Endothelial cell of umbilical vein (primary cell): ENCODE data around the gene SLC9A1. TPM values are rescaled to one million over a fixed set of nuclear protein-coding genes. Genes with fewer than 3 reads are reported as not detected.
A peak's percentile ranks its signal among the peaks of the same experiment; 100 is the strongest.

Experiments
- BruUV-seq: library from RNA; stranded (reverse); fragments of 400-500 nt; replicated peaks from 2 replicates; lab custom pipeline; 2021; lab: Mats Ljungman, UMichigan
- CTCF ChIA-PET: fragments of 300-600, 350-600 bp; sonication (Branson Sonifier 250); formaldehyde crosslinking; loops from one replicate; lab custom pipeline; 2021; ENCODE audit warnings: antibody characterized with exemption, inconsistent platforms; lab: Charles Lee
- POLR2A ChIA-PET: fragments of 300-600, 350-600 bp; sonication (Branson Sonifier 250); formaldehyde crosslinking; loops from one replicate; lab custom pipeline; 2021; ENCODE audit warnings: antibody characterized with exemption, inconsistent platforms; lab: Charles Lee
- DNase-seq: peaks from one replicate; pipeline ENCODE4 v3.0.0-alpha.2; 2011; ENCODE audit warnings: low read depth, low spot score
- FAIRE-seq: peaks from 2 replicates; lab custom pipeline; 2011; peaks lifted over from hg19 to GRCh38; lab: Jason Lieb, UNC
- H2AFZ ChIP-seq: 2 replicates; pipeline ENCODE4 v1.6.0; 2012; ENCODE audit warnings: low read depth, low read length, control low read depth, inconsistent platforms
- H3K27ac ChIP-seq: 2 replicates; pipeline ENCODE4 v1.5.1; 2011; ENCODE audit warnings: low read depth, mild to moderate bottlenecking, control low read depth, low read length, moderate library complexity; ENCODE audit not compliant: insufficient read depth
- H3K27me3 ChIP-seq, 2 experiments: 2 replicates each; pipeline versions ENCODE4 v1.6.0 to v1.6.1; 2011; ENCODE audit warnings: low read length in 2 of 2, mixed read lengths in 1 of 2; ENCODE audit not compliant: control insufficient read depth in 2 of 2, insufficient read depth in 2 of 2
- H3K36me3 ChIP-seq, 2 experiments: 2 replicates in 1 of 2; 3 replicates in 1 of 2; pipeline ENCODE4 v1.5.1; 2011; ENCODE audit warnings: low read length in 2 of 2, mild to moderate bottlenecking in 1 of 2, moderate library complexity in 1 of 2; ENCODE audit not compliant: control insufficient read depth in 2 of 2, insufficient read depth in 2 of 2; ENCODE audit errors: extremely low read depth in 1 of 2
- H3K4me1 ChIP-seq: 3 replicates; pipeline ENCODE4 v1.5.1; 2011; ENCODE audit warnings: mild to moderate bottlenecking, low read length; ENCODE audit not compliant: control insufficient read depth, insufficient read depth; ENCODE audit errors: extremely low read depth
- H3K4me2 ChIP-seq: 2 replicates; pipeline ENCODE4 v1.6.1; 2011; ENCODE audit warnings: low read length, control low read depth, mixed read lengths; ENCODE audit not compliant: insufficient read depth
- H3K4me3 ChIP-seq, 3 experiments: fragments of 200-600 bp in 1 of 3; sonication (generic), shearing (Covaris generic) in 1 of 3; replicated peaks in 1 of 3; 2 replicates each; pipeline ENCODE4 v1.5.1; 2011 to 2016; ENCODE audit warnings: control low read depth in 3 of 3, low read length in 3 of 3, mild to moderate bottlenecking in 2 of 3, inconsistent platforms in 1 of 3, low read depth in 1 of 3, moderate library complexity in 1 of 3; ENCODE audit not compliant: insufficient read depth in 1 of 3
- H3K79me2 ChIP-seq: 2 replicates; pipeline ENCODE4 v1.6.0; 2012; ENCODE audit warnings: low read length, inconsistent platforms; ENCODE audit not compliant: control insufficient read depth, insufficient read depth
- H3K9ac ChIP-seq: replicated peaks from 2 replicates; pipeline ENCODE3; 2011; ENCODE audit warnings: low read length, control low read depth; ENCODE audit not compliant: insufficient read depth; ENCODE audit errors: extremely low read depth
- H3K9me1 ChIP-seq: replicated peaks from 3 replicates; pipeline ENCODE4 v1.6.0; 2011; ENCODE audit warnings: mild to moderate bottlenecking, low read length; ENCODE audit not compliant: control insufficient read depth, insufficient read depth; ENCODE audit errors: extremely low read depth
- H3K9me3 ChIP-seq: replicated peaks from 2 replicates; pipeline ENCODE4 v1.5.1; 2012; ENCODE audit warnings: low read length, inconsistent platforms; ENCODE audit not compliant: control insufficient read depth, insufficient read depth
- H4K20me1 ChIP-seq: replicated peaks from 2 replicates; pipeline ENCODE3; 2011; ENCODE audit warnings: mild to moderate bottlenecking, low read length; ENCODE audit not compliant: control insufficient read depth, insufficient read depth; ENCODE audit errors: extremely low read depth
- CTCF ChIP-seq, 2 donors: IDR thresholded peaks; 1 replicate in 1 of 2; 2 replicates in 1 of 2; pipeline ENCODE4 v1.5.1; 2011; ENCODE audit warnings: low read length in 2 of 2, mild to moderate bottlenecking in 2 of 2, moderate library complexity in 2 of 2, control low read depth in 1 of 2, inconsistent platforms in 1 of 2, low read depth in 1 of 2; ENCODE audit not compliant: insufficient read depth in 1 of 2; ENCODE audit errors: extremely low read depth in 1 of 2
- EZH2 ChIP-seq: IDR thresholded peaks from 2 replicates; pipeline ENCODE4 v1.6.1; 2012; ENCODE audit warnings: borderline replicate concordance, low read depth, mild to moderate bottlenecking, moderate library complexity, low read length, inconsistent platforms; ENCODE audit not compliant: severe bottlenecking
- FOS ChIP-seq: IDR thresholded peaks from 2 replicates; pipeline ENCODE4 v1.6.1; 2011; ENCODE audit warnings: mild to moderate bottlenecking, low read length, moderate library complexity, borderline replicate concordance; ENCODE audit not compliant: insufficient read depth
- GATA2 ChIP-seq: IDR thresholded peaks from 2 replicates; pipeline ENCODE4 v1.7.0; 2011; ENCODE audit warnings: low read depth, mild to moderate bottlenecking, moderate library complexity, mixed read lengths, low read length; ENCODE audit not compliant: insufficient read length, insufficient read depth
- JUN ChIP-seq: IDR thresholded peaks from 2 replicates; pipeline ENCODE4 v1.6.1; 2011; ENCODE audit warnings: borderline replicate concordance, low read depth; ENCODE audit not compliant: insufficient read length, insufficient read depth
- MYC ChIP-seq: IDR thresholded peaks from one replicate; pipeline ENCODE4 v1.6.1; 2011; ENCODE audit warnings: mild to moderate bottlenecking, low read depth, low read length
- POLR2A ChIP-seq: IDR thresholded peaks from 2 replicates; pipeline ENCODE4 v1.6.1; 2012; ENCODE audit warnings: low read depth, mild to moderate bottlenecking, control low read depth, low read length
- POLR2AphosphoS5 ChIP-seq: IDR thresholded peaks from 2 replicates; pipeline ENCODE4 v1.6.1; 2012; ENCODE audit warnings: low read depth, mild to moderate bottlenecking, control low read depth, low read length, moderate library complexity; ENCODE audit not compliant: insufficient read depth
- dilution Hi-C: fragments of 300-500 bp; cut with MboI; formaldehyde crosslinking; loops from one replicate; pipeline ENCODE4 v1.15.0; 2019; ENCODE audit warnings: low sequenced_read_pairs; ENCODE audit not compliant: extremely low pct_ligation_motif_present
- intact Hi-C: fragments of 100-400 bp; cut with micrococcal nuclease; formaldehyde crosslinking; loops from one replicate; pipeline ENCODE4 v1.10.0; 2022
- polyA plus RNA-seq, 4 experiments: library from polyadenylated mRNA; depleted of rRNA in 3 of 4; stranded (reverse) in 3 of 4; unstranded in 1 of 4; fragments of >200 nt; gene quantifications; 2 replicates each; pipeline versions ENCODE4 v1.2.1 to v1.2.3, GENCODE V29; 2011 to 2012; ENCODE audit warnings: missing spikeins in 1 of 4
- total RNA-seq: library from RNA; stranded (reverse); gene quantifications from 2 replicates; pipeline ENCODE4 v1.2.3, GENCODE V29; 2021
- TF ChIP-seq, protein P1 (sequence below): IDR thresholded peaks from 2 replicates; pipeline ENCODE4 v1.6.1; 2011; ENCODE audit not compliant: insufficient read depth, insufficient read length

The SLC9A1 gene
- total and polyA plus RNA-seq, 2 donors (not counting 3 experiments of a cell fraction or from before 2014, with no cell fraction given): 22.8 to 59.2 TPM

- intact Hi-C loops: loop anchor here (2.0 kb wide), 1 partner anchor 51 kb away; no protein-coding TSS in a partner anchor
- POLR2A ChIA-PET: interaction anchor here (1.3 to 4.1 kb wide), 7 partner anchors 9 to 41 kb away, joined by 6 to 70 read pairs (median 11); no protein-coding TSS in a partner anchor
- BruUV-seq: no TSS peak
Measured at GRCh38 chr1:27153927-27154358, 982 bp downstream of the SLC9A1 start.

More at GRCh38 chr1:27153927-27154358, 982 bp downstream of the SLC9A1 start:
- Histone ChIP-seq H3K9ac (peak overlapping the region; percentile 76), H3K4me1 (peaks cover 33% of the 10 kb centered on the region), H3K27me3 (no peaks in the 10 kb centered on the region), H3K27ac (peak overlapping the region; percentile 43), H3K4me2 (peak overlapping the region; percentile 67), H2AFZ (no peak overlapping the region), H3K9me1 (no peaks in the 10 kb centered on the region), H3K4me3 (peak overlapping the region in 2 of 3 experiments; percentile 48 to 68), H3K36me3 (no peaks in the 10 kb centered on the region), H3K9me3 (no peaks in the 10 kb centered on the region), H3K79me2 (peaks cover 54% of the 10 kb centered on the region), H4K20me1 (no peaks in the 10 kb centered on the region)
- no peak for FAIRE-seq
- CTCF ChIA-PET: interaction anchor here (1.0 to 1.9 kb wide), 8 partner anchors 13 to 143 kb away, joined by 3 to 22 read pairs (median 6); no protein-coding TSS in a partner anchor
- no peak for DNase-seq
- TF ChIP-seq, protein P1, sequence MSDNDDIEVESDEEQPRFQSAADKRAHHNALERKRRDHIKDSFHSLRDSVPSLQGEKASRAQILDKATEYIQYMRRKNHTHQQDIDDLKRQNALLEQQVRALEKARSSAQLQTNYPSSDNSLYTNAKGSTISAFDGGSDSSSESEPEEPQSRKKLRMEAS: no peak
- TF ChIP-seq POLR2A (no peak), EZH2 (no peak), CTCF (IDR thresholded peaks at IDR 0.05; ENCODE audit: extremely low read depth in 1 of 2, insufficient read depth in 1 of 2, low read depth in 1 of 2, low read length in 2 of 2) (no peak), GATA2 (no peak), FOS (no peak), POLR2AphosphoS5 (no peak), MYC (no peak), JUN (no peak)
- dilution Hi-C loops: no loop called here
